Ureter (tissue), 1 donor: ENCODE measurements around the gene ITIH4. TPM values are rescaled to one million over a fixed set of nuclear protein-coding genes. Genes with fewer than 3 reads are reported as not detected.

Experiments used
- DNase-seq: peaks from one replicate; pipeline ENCODE4 v3.0.0-alpha.2; 2020; ENCODE audit warnings: low spot score
- total RNA-seq: library from RNA; stranded (reverse); gene quantifications from one replicate; pipeline ENCODE4 v1.2.4, GENCODE V29; 2023
- donor health status: DM: yes; HTN: yes; CAD: no.

ITIH4 gene
- total RNA-seq, 1 donor from 2014 or later = 37.1 TPM

GRCh38 chr3:52798376-52798977 is 32.0 kb downstream of the ITIH4 start:
- DNase-seq = no peak

- DNase-seq = no peak
Observed at GRCh38 chr3:52796411-52796810, 34.1 kb downstream of the ITIH4 start.

GRCh38 chr3:52795298-52795900 is 35.1 kb downstream of the ITIH4 start:
- no peak for DNase-seq

GRCh38 chr3:52794612-52795099 is 35.8 kb downstream of the ITIH4 start, which contains the start of gene ITIH3:
Gene ITIH3 (plus strand): TSS chr3:52794796. CDS start chr3:52794804, 8 bp downstream.
- no peak for DNase-seq

GRCh38 chr3:52793702-52794611 is 36.5 kb downstream of the ITIH4 start:
- no peak for DNase-seq

- no peak for DNase-seq
Observed at GRCh38 chr3:52792961-52793695, 37.3 kb downstream of the ITIH4 start.

DNA sequence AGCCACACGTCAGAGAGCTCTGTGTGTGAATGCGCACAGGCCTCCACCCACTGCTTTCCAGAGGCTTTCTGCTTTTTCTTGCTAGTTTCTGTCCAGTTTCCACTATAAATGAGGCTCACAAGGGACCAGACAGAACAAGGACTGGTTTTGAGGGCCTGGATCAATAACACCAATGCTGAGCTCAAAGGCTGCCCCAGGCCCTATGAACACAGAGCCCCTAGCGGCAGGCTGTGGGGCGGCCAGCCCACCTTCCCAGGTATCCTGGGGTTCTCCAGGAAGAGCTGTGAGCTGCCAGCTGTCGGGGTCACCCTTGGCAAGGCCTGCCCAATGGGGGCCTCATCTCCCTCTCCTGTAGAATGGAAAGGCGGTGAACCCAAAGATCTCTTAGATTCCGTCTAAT is 38.1 kb downstream of the ITIH4 start:
- no peak for DNase-seq

GRCh38 chr3:52791928-52792327 is 38.5 kb downstream of the ITIH4 start:
- DNase-seq = no peak

DNA sequence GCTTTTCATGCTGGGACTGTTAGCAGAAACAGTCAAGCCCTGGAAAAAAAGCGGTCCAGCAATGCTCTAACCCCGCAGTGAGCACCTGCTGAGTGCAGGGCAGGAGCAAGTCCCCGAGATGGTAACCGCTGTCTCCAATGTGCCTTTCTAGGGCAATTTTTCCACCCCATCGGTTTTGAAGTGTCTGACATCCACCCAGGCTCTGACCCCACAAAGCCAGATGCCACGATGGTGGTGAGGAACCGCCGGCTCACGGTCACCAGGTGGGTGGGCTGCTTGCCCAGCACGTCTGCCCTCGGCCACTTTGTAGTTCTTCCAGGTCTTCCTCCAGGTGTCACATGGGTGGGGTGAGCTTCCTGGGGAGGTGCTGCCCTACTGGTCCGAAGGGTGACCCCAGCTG is 39.1 kb downstream of the ITIH4 start:
- DNase-seq = no peak

GRCh38 chr3:52790741-52791140 is 39.7 kb downstream of the ITIH4 start:
- no peak for DNase-seq

DNA sequence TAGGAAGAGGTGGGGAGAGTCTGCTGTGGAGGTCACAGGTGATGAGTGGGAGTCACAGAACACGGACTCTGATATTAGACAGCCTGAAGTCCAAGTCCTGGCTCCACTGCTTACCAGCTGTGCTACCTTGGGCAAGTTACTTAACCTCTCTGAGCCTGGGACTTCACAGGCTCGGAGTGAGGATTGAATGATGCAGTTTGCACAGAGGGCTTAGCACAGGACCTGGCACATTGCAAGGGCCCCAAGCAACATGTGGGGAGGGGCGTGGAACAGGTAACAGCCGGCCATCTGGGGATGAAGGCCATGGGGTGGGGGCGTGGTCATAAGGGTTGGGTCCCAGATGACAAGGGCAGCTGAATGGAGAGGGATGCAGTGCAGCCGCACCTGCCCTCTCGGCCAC is 40.1 kb downstream of the ITIH4 start:
- no peak for DNase-seq

DNA sequence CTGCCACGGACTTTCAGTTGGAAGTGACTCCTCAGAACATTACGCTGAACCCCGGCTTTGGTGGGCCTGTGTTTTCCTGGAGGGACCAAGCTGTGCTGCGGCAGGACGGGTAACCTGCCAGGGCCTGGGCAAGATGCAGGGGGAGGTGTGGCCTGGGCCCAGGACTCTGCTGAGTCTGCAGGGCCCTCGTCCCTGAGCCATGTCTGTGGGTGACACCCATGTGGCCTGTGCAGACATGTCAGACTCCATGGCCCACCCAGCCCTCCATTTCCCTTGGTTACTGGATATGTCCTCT is 40.8 kb downstream of the ITIH4 start:
- DNase-seq = no peak

DNA sequence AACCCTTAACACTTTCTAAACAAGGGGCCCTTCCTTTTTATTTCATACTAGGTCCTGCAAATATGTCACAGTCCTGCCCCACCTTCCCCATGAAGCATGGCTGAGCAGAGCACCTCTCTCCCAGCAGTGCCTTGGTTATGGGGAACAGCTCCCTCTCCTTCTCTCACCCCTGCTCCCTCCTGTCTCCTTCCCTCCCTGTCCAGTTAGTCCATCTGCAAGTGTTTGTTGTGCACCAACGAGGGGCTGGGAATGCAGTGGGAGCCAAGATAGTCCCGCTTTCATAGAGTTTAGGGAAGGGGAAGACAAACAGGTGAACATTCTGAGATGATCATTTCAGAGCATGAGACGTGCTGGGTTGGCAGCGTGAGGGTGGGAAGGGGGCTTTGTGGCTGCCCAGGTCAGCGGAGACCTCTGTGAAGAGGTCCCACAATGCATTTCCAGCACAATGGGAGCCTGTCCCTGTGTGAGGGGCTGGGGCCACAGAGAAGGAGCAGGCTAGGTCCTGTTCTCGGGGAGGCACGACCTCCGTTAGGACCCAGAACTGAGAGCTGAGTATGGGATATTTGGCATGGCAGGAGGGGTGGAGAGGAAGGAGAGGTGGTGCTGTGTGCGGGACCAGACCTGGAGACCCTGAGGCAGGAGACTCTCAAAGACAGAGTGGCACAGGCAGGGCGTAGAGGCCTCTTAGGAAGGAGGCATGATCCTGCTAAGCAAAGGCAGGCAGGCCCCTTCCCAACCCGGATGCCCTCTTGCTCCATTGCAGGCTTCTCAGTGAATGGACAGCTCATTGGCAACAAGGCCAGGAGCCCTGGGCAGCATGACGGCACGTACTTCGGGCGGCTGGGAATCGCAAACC is 41.4 kb downstream of the ITIH4 start:
- no peak for DNase-seq

- no peak for DNase-seq
Observed at GRCh38 chr3:52787672-52788625, 42.5 kb downstream of the ITIH4 start.

DNA sequence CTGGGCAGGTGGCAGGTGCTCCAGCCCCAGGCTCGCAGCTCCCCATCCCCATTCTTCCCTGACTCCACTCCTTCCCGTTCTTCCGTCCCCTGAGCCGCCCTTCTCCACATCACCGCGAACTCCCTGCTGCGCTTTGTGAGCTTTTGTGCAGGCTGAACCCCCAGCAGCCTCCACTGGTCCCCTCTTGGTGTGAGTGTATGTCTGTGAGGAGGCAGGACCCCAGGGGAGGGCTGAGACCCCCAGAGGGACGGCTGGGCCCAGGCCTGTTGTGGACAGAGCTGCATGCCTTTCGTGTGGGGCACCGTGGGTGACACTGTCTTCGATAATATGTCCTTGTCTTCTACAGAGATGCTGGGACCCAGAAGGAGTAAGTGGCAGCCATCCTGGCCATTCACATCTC is 43.2 kb downstream of the ITIH4 start:
- no peak for DNase-seq

DNA sequence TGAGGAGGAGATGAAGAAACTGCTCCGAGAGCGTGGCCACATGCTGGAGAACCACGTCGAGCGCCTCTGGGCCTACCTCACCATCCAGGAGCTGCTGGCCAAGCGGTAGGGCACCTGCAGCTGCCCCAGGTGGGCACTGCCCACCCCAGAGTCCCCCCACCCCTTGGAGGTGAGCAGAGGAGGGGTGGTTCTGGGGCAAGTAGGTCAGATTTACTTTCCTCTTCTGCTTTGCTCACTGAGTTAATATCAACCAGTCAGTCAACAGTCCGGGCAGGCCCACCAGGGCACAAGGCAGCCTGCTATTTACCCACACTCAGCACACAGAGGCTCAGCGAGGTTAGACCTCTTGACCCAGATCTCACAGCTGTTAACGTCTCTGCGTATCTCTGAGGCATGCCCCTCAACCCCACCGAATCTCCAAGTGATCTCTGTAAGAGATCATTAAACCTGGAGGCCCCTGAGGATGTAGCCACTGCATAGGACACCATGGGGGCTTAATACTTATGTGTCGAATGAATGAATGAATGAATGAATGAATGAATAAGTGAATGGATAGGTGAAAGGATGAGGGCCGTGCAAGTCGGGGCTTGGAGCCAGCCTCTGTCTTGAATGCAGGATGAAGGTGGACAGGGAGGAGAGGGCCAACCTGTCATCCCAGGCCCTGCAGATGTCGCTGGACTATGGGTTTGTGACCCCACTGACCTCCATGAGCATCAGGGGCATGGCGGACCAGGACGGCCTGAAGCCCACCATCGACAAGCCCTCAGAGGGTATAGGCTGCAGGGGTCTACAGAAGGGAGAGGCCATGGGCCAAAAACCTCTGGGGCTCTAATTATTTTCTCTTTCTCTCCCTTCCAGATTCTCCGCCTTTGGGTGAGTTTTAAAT is 43.9 kb downstream of the ITIH4 start:
- no peak for DNase-seq

DNA sequence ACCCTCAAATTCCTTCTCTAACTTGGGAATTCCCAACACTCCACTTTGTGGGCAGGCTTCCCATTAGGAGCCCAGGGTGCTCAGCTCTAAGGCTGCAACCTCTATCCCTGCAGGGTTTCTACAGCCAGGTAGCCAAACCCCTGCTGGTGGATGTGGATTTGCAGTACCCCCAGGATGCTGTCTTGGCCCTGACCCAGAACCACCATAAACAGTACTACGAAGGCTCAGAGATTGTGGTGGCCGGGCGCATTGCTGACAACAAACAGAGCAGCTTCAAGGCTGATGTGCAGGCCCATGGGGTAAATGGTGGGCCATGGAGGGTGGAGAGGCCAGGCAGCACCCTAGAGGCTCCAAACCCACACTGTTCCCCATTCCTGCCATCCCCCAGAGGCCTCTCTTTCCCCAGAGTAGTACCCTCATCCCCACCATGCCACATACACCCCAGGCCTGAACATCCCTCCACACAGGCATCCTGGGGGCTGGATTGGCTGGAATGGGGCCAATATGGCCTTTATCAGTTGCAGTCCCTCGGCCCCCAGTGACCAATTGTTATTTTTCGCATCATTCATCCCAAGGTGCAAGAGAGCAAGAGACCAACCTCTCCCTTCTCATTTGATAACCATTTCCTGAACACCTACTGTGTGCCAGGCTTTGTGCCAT is 45.4 kb downstream of the ITIH4 start:
- DNase-seq = no peak

DNA sequence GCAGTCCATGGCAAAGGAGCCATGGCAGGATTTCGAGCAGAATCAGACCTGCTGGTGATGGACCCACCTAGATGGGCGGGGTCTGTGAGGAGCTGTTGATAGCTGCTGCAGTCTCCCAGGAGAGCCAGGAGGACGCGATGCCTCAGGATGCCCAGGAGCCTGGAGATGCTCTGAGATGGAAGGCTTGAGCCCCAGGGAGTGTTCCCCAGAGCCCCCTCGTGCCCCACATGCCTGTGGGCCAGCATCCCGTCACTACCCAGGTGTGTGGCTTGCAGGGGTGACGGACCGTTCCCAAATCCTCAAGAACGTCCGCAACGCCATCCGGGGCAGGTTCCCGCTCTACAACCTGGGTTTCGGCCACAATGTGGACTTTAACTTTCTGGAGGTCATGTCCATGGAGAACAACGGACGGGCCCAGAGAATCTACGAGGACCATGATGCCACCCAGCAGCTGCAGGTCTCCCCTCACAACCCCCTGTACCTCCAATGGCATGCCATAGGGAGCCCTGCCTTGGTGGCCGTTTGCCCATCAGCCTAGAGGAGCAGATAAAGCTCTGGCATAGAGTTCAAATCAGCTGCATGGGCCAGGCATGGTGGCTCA is 46.4 kb downstream of the ITIH4 start:
- no peak for DNase-seq
